DMS114 treated with DMSO at 0.1 percent for 48 hours (cell line): Measurements from ENCODE around the gene IGFALS.

Source experiments
- DNase-seq: peaks from one replicate; lab custom pipeline; 2025; ENCODE audit not compliant: unreplicated experiment; lab: John Stamatoyannopoulos, UW

IGFALS gene

DNA sequence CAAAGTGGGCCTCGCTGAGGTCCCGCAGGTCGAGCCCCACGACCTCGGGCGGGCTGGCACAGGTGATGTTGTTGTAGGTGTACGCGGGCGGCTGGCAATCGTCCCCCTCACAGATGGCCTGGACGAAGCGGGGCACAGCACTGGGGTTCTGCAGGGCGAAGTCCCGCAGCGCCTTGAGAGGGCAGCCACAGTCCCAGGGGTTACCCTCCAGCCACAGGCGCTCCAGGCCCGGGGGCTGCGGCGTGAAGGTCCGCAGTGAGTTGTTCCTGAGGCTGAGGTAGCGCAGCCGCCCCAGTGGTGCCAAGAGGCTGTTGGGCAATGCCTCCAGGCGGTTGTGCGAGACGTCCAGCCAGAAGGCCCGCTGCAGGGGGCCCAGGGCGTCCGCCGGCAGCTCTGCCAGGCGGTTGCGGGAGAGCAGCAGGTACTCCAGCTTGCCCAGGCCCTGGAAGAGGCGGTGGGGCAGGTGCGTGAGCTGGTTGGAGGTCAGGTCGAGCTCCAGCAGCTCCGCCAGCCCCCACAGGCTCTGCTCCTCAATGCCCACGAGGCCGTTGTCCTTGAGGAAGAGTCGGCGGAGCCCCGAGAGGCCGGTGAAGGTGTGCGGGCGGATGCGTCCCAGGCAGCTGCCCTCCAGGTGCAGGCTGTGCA lies 2.8 kb downstream of the IGFALS start:
- no peak for DNase-seq

- no peak for DNase-seq
These were observed 3.3 kb downstream of the IGFALS start for GRCh38 chr16:1790261-1790610.

DNA sequence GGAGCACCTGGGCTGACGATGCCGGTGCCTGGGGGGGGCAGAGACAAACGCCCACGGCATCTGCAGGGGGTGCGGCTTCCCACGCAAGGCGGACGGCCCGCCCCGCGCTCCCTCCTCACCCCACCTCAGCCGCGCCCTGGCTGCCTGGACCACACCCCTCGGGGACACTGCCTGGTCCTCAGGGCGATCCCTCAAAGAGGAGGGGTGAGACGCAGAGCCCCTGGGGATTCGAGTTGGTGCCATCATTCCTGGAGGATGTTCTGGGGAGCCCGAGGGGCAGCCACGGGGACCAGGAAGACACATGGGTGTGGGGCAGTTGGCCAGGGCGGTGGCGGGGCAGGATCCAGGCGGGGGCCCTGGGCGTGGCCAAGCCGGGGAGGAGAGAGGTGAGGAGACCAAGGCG lies 3.9 kb downstream of the IGFALS start:
- DNase-seq: no peak

- no peak for DNase-seq
These were observed 4.8 kb downstream of the IGFALS start for GRCh38 chr16:1788708-1789100.

- no peak for DNase-seq
These were observed 5.3 kb downstream of the IGFALS start for GRCh38 chr16:1788095-1788707.

- DNase-seq: no peak
These were observed 6.0 kb downstream of the IGFALS start for GRCh38 chr16:1787322-1788094.

DNA sequence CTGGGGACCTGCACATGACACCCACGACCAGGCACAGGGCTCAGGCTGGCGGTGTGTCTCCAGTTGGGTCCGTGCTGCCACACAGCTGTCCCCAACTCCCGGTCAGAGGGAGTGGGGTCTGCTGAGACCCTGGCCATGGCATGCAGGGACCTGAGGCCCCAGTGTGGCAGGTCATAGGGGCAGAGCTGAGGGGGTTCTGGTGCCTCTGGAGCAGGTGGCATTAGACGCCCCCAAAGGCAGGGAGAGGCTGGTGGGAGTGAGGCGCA lies 6.5 kb downstream of the IGFALS start:
- no peak for DNase-seq

DNA sequence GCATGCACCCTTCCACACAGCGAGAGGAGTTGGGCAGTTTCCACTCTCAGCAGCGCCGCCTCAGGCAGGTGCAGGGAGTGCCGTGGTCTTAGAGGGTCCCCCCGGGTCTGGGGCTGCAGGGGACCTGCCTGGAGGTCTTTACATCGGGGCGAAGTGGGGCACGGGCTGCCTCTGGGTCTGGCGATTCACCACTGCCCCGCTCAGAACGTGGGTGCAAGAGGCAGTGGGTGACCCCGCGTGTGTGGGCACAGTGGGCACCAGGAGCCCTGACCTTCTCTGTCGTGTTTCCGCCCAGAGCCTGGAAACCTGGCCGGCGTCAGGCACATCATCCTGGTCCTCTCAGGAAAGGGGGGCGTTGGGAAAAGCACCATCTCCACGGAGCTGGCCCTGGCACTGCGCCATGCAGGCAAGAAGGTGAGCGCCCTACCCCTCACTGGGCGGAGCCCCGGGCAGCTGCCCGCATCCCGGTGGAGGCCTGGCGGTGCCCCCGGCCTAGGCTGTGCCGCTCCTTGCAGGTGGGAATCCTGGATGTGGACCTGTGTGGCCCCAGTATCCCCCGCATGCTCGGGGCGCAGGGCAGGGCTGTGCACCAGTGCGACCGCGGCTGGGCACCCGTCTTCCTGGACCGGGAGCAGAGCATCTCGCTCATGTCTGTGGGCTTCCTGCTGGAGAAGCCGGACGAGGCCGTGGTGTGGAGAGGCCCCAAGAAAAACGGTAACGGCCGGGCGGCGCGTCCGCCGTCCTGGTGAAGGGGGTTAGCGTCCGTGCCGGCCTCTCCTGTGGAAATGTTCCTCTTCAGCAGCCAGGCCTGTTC lies 7.1 kb downstream of the IGFALS start:
- no peak for DNase-seq

GRCh38 chr16:1785846-1786170 lies 7.7 kb downstream of the IGFALS start:
- no peak for DNase-seq

DNA sequence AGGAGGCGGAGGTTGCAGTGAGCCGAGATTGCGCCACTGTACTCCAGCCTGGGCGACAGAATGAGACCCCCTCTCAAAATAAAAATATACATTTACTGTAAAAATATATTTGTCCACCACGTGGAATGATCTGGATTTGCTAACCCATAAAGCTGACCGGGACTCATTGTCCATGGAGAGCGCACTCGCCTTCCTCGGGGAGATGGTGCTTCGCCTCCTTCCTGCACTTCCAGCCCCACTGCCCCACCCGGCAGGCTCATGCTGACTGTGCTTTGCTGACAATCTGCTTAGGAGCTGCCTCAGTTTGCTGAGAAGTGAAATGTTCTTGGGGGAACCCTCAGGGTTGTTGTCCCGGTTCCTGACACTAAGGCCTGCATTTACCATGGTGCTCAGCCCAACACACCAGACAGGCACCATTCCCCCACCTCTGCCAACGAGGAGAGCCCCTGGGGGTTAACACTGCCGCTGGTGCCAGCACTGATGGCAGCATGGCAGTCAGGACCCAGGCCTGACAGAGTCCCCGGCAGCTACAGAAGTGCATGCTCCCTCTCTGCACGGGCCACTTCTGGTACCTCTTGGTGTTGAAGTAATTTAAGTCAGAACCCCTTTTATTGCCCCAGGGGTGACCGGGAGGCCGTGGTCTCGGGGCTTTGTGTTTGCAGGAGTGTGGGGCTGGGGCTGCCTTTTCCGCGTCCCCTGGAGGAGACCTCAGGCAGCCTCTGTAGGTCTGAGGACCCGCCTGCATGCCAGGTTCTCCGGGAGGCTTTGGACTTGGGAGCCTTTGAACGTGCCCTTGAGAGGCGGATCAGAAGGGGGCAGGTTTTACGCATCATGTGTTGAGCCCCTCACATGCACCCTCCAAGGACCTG lies 8.3 kb downstream of the IGFALS start:
- DNase-seq: no peak

GRCh38 chr16:1782408-1783264 lies 10.9 kb downstream of the IGFALS start, which contains the start of the genes NUBP2 and SPSB3:
Gene NUBP2 (plus strand): TSS chr16:1782960. CDS start chr16:1783021, 61 bp downstream.
Gene SPSB3 (minus strand): TSS chr16:1782571. CDS start chr16:1781483, 1,088 bp downstream.
- peak; percentile 97 for DNase-seq

DNA sequence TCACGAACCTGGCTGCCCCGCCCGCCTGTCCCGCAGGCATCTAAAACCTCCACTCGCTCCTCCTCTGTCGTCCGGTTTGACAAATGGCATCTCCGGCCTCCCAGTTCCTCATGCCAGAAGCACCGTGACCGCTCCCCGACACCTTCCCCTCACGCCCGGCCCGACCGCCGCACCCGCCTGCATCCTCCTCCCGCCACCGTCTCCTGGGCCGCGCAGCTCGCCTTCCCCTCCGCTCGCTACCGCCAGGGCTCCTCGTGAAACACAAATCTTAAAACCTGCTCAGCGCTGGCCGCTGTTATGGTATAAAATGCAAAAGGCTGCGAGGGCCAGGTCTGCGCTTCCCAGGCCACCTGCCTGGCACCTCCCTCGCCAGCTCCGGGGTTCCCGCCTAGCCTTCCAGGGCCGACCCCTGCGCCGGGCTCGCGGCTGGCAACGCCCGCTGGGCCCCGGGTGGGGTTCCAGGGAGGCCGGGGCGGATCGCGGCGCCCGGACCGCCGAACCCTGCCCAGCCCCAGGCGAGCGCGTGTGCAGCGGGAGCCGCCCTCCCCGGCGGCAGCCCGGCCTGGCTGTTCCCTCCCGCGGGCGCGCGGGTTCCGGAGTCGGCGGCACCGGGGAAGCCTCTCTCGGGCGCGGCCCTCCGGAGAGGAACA lies 11.6 kb downstream of the IGFALS start:
- no peak for DNase-seq

DNA sequence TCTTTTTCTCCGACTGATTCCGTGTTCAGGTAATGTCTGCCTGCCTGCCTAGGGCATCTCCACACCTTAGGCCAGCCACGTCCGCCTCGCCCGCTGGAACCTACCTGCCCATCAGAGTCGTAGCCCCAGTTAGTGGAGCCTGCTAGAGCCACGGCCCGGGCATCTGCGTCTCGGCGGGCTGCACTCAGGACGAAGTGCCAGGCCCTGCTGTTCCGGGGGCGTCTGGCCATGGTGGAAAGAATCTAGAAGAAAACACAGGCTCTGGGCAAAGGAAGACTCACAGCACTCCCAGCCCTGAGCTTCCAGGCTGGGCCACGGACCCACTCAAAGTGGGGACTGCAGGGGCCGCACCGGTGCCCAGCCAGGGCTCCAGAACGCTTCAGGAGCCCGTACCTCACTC lies 12.3 kb downstream of the IGFALS start:
- no peak for DNase-seq

- no peak for DNase-seq
These were observed 12.8 kb downstream of the IGFALS start for GRCh38 chr16:1780677-1781072.

GRCh38 chr16:1779741-1780676 lies 13.5 kb downstream of the IGFALS start:
- no peak for DNase-seq

GRCh38 chr16:1779234-1779701 lies 14.2 kb downstream of the IGFALS start:
- no peak for DNase-seq

GRCh38 chr16:1778200-1779179 lies 15.0 kb downstream of the IGFALS start:
- no peak for DNase-seq
